PC-9 (cell line): ENCODE results near the gene GPR17. TPM values are rescaled to one million over a fixed set of nuclear protein-coding genes. Genes with fewer than 3 reads are reported as not detected.

Experiments
- BruUV-seq: library from RNA; stranded (reverse); fragments of 400-500 nt; replicated peaks from 2 replicates; lab custom pipeline; 2021; lab: Mats Ljungman, UMichigan
- CTCF ChIA-PET: fragments of 300-600 bp; sonication (Branson Sonifier 250); formaldehyde crosslinking; loops from one replicate; lab custom pipeline; 2022; ENCODE audit warnings: antibody characterized with exemption; lab: Charles Lee
- POLR2A ChIA-PET: fragments of 300-600 bp; sonication (Branson Sonifier 250); formaldehyde crosslinking; loops from one replicate; lab custom pipeline; 2022; ENCODE audit warnings: antibody characterized with exemption; ENCODE audit not compliant: unreplicated experiment; lab: Charles Lee
- DNase-seq, 2 experiments: peaks; one replicate each; pipeline versions ENCODE4 v3.0.0 to v3.0.0-alpha.2; 2015 to 2022; ENCODE audit warnings: mixed read lengths in 1 of 2
- H2AFZ ChIP-seq: fragments of 200-600 bp; sonication (generic); 2 replicates; pipeline ENCODE4 v1.8.1; 2017; ENCODE audit warnings: antibody characterized with exemption
- H3F3A ChIP-seq: fragments of 200-600 bp; sonication (generic); 2 replicates; pipeline ENCODE4 v1.8.1; 2017; ENCODE audit warnings: antibody characterized with exemption, mild to moderate bottlenecking, low read depth; ENCODE audit not compliant: insufficient read depth
- H3K27ac ChIP-seq: fragments of 200-600 bp; sonication (generic); 2 replicates; pipeline ENCODE4 v1.6.1; 2016; ENCODE audit warnings: mixed run types
- H3K27me3 ChIP-seq: fragments of 200-600 bp; sonication (generic); 2 replicates; pipeline ENCODE4 v1.6.1; 2016; ENCODE audit warnings: low read depth, mixed run types; ENCODE audit not compliant: insufficient read depth
- H3K36me3 ChIP-seq: fragments of 200-600 bp; sonication (generic); 2 replicates; pipeline ENCODE4 v1.6.1; 2016; ENCODE audit warnings: low read depth, mixed run types
- H3K4me1 ChIP-seq: fragments of 200-600 bp; sonication (generic); replicated peaks from 2 replicates; pipeline ENCODE4 v1.6.1; 2016; ENCODE audit warnings: mixed run types; ENCODE audit not compliant: insufficient read depth
- H3K4me2 ChIP-seq: fragments of 200-600 bp; sonication (generic); 2 replicates; pipeline ENCODE4 v1.6.1; 2017; ENCODE audit warnings: mixed run types
- H3K4me3 ChIP-seq: fragments of 200-600 bp; sonication (generic); 2 replicates; pipeline ENCODE4 v1.6.1; 2016; ENCODE audit warnings: mixed run types
- H3K79me2 ChIP-seq: fragments of 200-600 bp; sonication (generic); 2 replicates; pipeline ENCODE4 v1.6.1; 2017; ENCODE audit warnings: low read depth, mixed run types
- H3K9me2 ChIP-seq: fragments of 200-600 bp; sonication (generic); 2 replicates; pipeline ENCODE4 v1.8.1; 2017; ENCODE audit warnings: mild to moderate bottlenecking; ENCODE audit not compliant: insufficient read depth
- H3K9me3 ChIP-seq: fragments of 200-600 bp; sonication (generic); 2 replicates; pipeline ENCODE4 v1.8.1; 2016; ENCODE audit warnings: low read depth; ENCODE audit not compliant: insufficient read depth
- H4K20me1 ChIP-seq: fragments of 200-600 bp; sonication (generic); 2 replicates; pipeline ENCODE4 v1.8.1; 2017; ENCODE audit not compliant: insufficient read depth
- CTCF ChIP-seq: fragments of 200-600 bp; sonication (generic); conservative IDR thresholded peaks from 2 replicates; pipeline ENCODE4 v1.6.1; 2017; ENCODE audit warnings: mixed run types, antibody characterized with exemption, mild to moderate bottlenecking, moderate library complexity
- EZH2 ChIP-seq: fragments of 200-600 bp; sonication (generic); IDR thresholded peaks from 2 replicates; pipeline ENCODE4 v1.8.0; 2017; ENCODE audit warnings: antibody characterized with exemption, low read depth
- intact Hi-C: fragments of 100-400 bp; cut with micrococcal nuclease; formaldehyde crosslinking; loops from one replicate; pipeline ENCODE4 v1.10.0; 2022; ENCODE audit not compliant: unreplicated experiment
- total RNA-seq: library from RNA; stranded (reverse); gene quantifications from 2 replicates; pipeline ENCODE4 v1.2.3, GENCODE V29; 2021

The GPR17 gene
- total RNA-seq, 1 experiment from 2014 or later = not detected

GRCh38 chr2:127651381-127651809 lies 5.4 kb downstream of the GPR17 start:
- Histone ChIP-seq H3K27ac (no peak overlapping the region), H3K27me3 (no peaks in the 10 kb centered on the region), H3K9me2 (no peaks in the 10 kb centered on the region), H4K20me1 (no peaks in the 10 kb centered on the region), H2AFZ (no peak overlapping the region), H3K79me2 (no peaks in the 10 kb centered on the region), H3F3A (no peaks in the 10 kb centered on the region), H3K9me3 (no peaks in the 10 kb centered on the region), H3K4me3 (no peak overlapping the region), H3K4me1 (no peaks in the 10 kb centered on the region; the same call in 1 of the 2 replicates), H3K4me2 (no peak overlapping the region), H3K36me3 (no peaks in the 10 kb centered on the region)
- BruUV-seq = no TSS peak
- intact Hi-C loops = no loop called here
- ChIA-PET CTCF (no interaction called here), POLR2A (no interaction called here)
- DNase-seq = no peak
- TF ChIP-seq CTCF = no peak
- no peak for TF ChIP-seq EZH2

- CTCF ChIA-PET = no interaction called here
Measured at GRCh38 chr2:127651971-127652550, 6.1 kb downstream of the GPR17 start.

GRCh38 chr2:127652786-127653357 lies 6.9 kb downstream of the GPR17 start:
- POLR2A ChIA-PET = no interaction called here
- H3K27ac ChIP-seq = no peak overlapping the region
- intact Hi-C loops = no loop called here

More at GRCh38 chr2:127651971-127652550, 6.1 kb downstream of the GPR17 start:
- no peak overlapping the region for H2AFZ ChIP-seq
- no TSS peak for BruUV-seq
- H3K36me3 ChIP-seq = no peaks in the 10 kb centered on the region
- no peaks in the 10 kb centered on the region for H3K27me3 ChIP-seq
- H3K9me2 ChIP-seq = no peaks in the 10 kb centered on the region
- H4K20me1 ChIP-seq = no peaks in the 10 kb centered on the region
- H3K4me2 ChIP-seq = no peak overlapping the region
- H3K9me3 ChIP-seq = no peaks in the 10 kb centered on the region
- H3F3A ChIP-seq = no peaks in the 10 kb centered on the region
- H3K79me2 ChIP-seq = no peaks in the 10 kb centered on the region
- H3K4me3 ChIP-seq = no peak overlapping the region
- H3K27ac ChIP-seq = no peak overlapping the region
- POLR2A ChIA-PET = no interaction called here
- intact Hi-C loops = no loop called here
- no peak for DNase-seq
- no peaks in the 10 kb centered on the region for H3K4me1 ChIP-seq
- no peak for TF ChIP-seq CTCF
- TF ChIP-seq EZH2 = no peak

More at GRCh38 chr2:127652786-127653357, 6.9 kb downstream of the GPR17 start:
- Histone ChIP-seq H3K79me2 (no peaks in the 10 kb centered on the region), H3K4me3 (no peak overlapping the region), H4K20me1 (no peaks in the 10 kb centered on the region), H3K36me3 (no peaks in the 10 kb centered on the region), H2AFZ (no peak overlapping the region), H3F3A (no peaks in the 10 kb centered on the region), H3K4me2 (no peak overlapping the region), H3K4me1 (no peaks in the 10 kb centered on the region), H3K9me2 (no peaks in the 10 kb centered on the region), H3K27me3 (no peaks in the 10 kb centered on the region), H3K9me3 (no peaks in the 10 kb centered on the region)
- CTCF ChIA-PET = no interaction called here
- no peak for DNase-seq
- no TSS peak for BruUV-seq
- TF ChIP-seq EZH2 (no peak), CTCF (no peak)
